Adrenal gland (tissue), 5 donors: ENCODE data around the gene NOB1.

Experiments used
- POLR2A ChIP-seq, 2 donors: fragments of 450-650 bp; IDR thresholded peaks; one replicate each; pipeline ENCODE4 v1.6.1; 2017; ENCODE audit warnings: antibody characterized with exemption in 2 of 2, mild to moderate bottlenecking in 2 of 2, moderate library complexity in 1 of 2
- TF ChIP-seq, protein P1 (sequence below), 6 experiments: fragments of 450-650 bp in 4 of 6; fragments of 200-600 bp in 2 of 6; sonication (generic) in 1 of 6; IDR thresholded peaks; 1 replicate in 5 of 6; 2 replicates in 1 of 6; pipeline versions ENCODE4 v1.5.1 to v1.8.0; 2016 to 2021; ENCODE audit warnings: antibody characterized with exemption in 6 of 6, mild to moderate bottlenecking in 2 of 6, moderate library complexity in 1 of 6
- donor health status: DM: no; HTN: no; CAD: no.

DNA sequence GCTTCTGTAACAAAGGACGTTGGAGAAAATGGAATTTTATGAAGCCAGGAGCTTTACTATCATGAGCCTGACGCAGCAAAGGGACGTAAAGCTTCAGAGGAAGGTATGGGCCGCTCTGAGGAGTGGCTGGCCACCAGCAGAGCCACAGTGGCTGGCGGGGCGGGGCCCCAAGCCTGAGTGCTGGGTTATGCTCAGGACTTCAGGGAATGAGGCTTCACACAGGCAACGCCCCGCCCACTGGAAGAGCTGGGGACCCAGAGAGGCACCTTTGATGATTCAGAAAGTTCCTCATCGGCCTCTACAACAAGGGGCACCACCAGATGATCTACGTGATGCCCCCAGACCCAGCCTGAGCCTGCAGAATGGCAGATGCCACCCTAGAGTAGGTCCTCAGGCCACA, 8.8 kb downstream of the NOB1 start:
- TF ChIP-seq, protein P1, sequence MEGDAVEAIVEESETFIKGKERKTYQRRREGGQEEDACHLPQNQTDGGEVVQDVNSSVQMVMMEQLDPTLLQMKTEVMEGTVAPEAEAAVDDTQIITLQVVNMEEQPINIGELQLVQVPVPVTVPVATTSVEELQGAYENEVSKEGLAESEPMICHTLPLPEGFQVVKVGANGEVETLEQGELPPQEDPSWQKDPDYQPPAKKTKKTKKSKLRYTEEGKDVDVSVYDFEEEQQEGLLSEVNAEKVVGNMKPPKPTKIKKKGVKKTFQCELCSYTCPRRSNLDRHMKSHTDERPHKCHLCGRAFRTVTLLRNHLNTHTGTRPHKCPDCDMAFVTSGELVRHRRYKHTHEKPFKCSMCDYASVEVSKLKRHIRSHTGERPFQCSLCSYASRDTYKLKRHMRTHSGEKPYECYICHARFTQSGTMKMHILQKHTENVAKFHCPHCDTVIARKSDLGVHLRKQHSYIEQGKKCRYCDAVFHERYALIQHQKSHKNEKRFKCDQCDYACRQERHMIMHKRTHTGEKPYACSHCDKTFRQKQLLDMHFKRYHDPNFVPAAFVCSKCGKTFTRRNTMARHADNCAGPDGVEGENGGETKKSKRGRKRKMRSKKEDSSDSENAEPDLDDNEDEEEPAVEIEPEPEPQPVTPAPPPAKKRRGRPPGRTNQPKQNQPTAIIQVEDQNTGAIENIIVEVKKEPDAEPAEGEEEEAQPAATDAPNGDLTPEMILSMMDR (IDR thresholded peaks at IDR 0.05) = no peak
- no peak for TF ChIP-seq POLR2A (IDR thresholded peaks at IDR 0.05)
